ENCODE measurements around the gene IMP4. TPM values are rescaled to one million over a fixed set of nuclear protein-coding genes. Genes with fewer than 3 reads are reported as not detected.

The IMP4 gene
- total and polyA plus RNA-seq, 2 experiments from 2014 or later: 87.8 to 147 TPM

GRCh38 chr2:130385709-130386108 is 43.0 kb downstream of the IMP4 start (continued):
- TF ChIP-seq REST (IDR thresholded peaks at IDR 0.05; ENCODE audit: unreplicated experiment): no peak
- TF ChIP-seq EZH2 (IDR thresholded peaks at IDR 0.05; ENCODE audit: low read depth, unreplicated experiment): no peak

GRCh38 chr2:130387071-130387400 is 44.3 kb downstream of the IMP4 start:
- no peaks in the 10 kb centered on the region for H3K79me2 ChIP-seq (replicated peaks; ENCODE audit: insufficient read depth)
- H4K20me1 ChIP-seq (replicated peaks; ENCODE audit: insufficient read depth): no peaks in the 10 kb centered on the region
- Mint-ChIP-seq H3K27me3 (ENCODE audit: insufficient read depth, low read depth, poor library complexity) (peaks cover 5% of the 10 kb centered on the region), H3K9me3 (no peaks in the 10 kb centered on the region), H3K4me1 (peaks cover 18% of the 10 kb centered on the region), H3K4me3 (no peak overlapping the region; the same call in 2 of the 3 replicates), H3K27ac (no peak overlapping the region), H3K36me3 (ENCODE audit: low read depth) (no peaks in the 10 kb centered on the region)
- H3K27ac ChIP-seq (ENCODE audit: low read depth): no peak overlapping the region
- no peak overlapping the region for H2AFZ ChIP-seq
- no peaks in the 10 kb centered on the region for H3K36me3 ChIP-seq (ENCODE audit: insufficient read depth)
- H3K9me2 ChIP-seq (ENCODE audit: insufficient read depth): no peaks in the 10 kb centered on the region
- DNase-seq (ENCODE audit: low spot score) (no peak), ATAC-seq (no peak)
- no peak overlapping the region for H3K4me2 ChIP-seq
- peaks cover 4% of the 10 kb centered on the region for H3K4me1 ChIP-seq (ENCODE audit: insufficient read depth)
- H3F3A ChIP-seq (replicated peaks; ENCODE audit: low read depth): no peaks in the 10 kb centered on the region
- H3K27me3 ChIP-seq (ENCODE audit: insufficient read depth): peaks cover 4% of the 10 kb centered on the region
- H3K4me3 ChIP-seq: no peak overlapping the region
- TF ChIP-seq STAT1 (IDR thresholded peaks at IDR 0.05; ENCODE audit: unreplicated experiment) (no peak), ZNF462 (CRISPR knock-in tag; IDR thresholded peaks at IDR 0.05) (no peak), ETS1 (IDR thresholded peaks at IDR 0.05) (no peak), JUNB (IDR thresholded peaks at IDR 0.05; ENCODE audit: unreplicated experiment) (no peak), EZH2phosphoT487 (IDR thresholded peaks at IDR 0.05; ENCODE audit: unreplicated experiment) (no peak), ZNF114 (CRISPR knock-in tag; IDR thresholded peaks at IDR 0.05) (no peak), REST (IDR thresholded peaks at IDR 0.05; ENCODE audit: unreplicated experiment) (no peak), ZNF331 (CRISPR knock-in tag; IDR thresholded peaks at IDR 0.05; ENCODE audit: low read depth) (no peak)

Data from GM23338 (cell line).